ENCODE data around the gene SETD6.
"Not testable (repeated sequence)": the region's sequence is repeated elsewhere in the genome, so short reads cannot be mapped to it uniquely, and the experiment has no call there.

The SETD6 gene

GRCh38 chr16:58485184-58485887, 30.0 kb upstream of the SETD6 start:
- no peak for DNase-seq (ENCODE audit: low read depth in 2 of 2)
- TF ChIP-seq CTCF (IDR thresholded peaks at IDR 0.05; ENCODE audit: low read depth, low read length): no peak
- H3K4me3 ChIP-seq (replicated peaks in 1 of 2; ENCODE audit: low read depth in 2 of 2, low read length in 2 of 2): no peak overlapping the region

- no peak overlapping the region for H3K4me3 ChIP-seq (replicated peaks in 1 of 2; ENCODE audit: low read depth in 2 of 2, low read length in 2 of 2)
- DNase-seq (ENCODE audit: low read depth in 2 of 2): peak; percentile 79 to 80
- peak; percentile 92 for TF ChIP-seq CTCF (IDR thresholded peaks at IDR 0.05; ENCODE audit: low read depth, low read length)
These were observed 27.6 kb upstream of the SETD6 start for GRCh38 chr16:58487566-58488351.

GRCh38 chr16:58488531-58488930, 26.8 kb upstream of the SETD6 start:
- TF ChIP-seq CTCF (IDR thresholded peaks at IDR 0.05; ENCODE audit: low read depth, low read length): no peak
- H3K4me3 ChIP-seq (replicated peaks in 1 of 2; ENCODE audit: low read depth in 2 of 2, low read length in 2 of 2): no peak overlapping the region
- DNase-seq (ENCODE audit: low read depth in 2 of 2): no peak

- no peak for DNase-seq (ENCODE audit: low read depth in 2 of 2)
- no peak overlapping the region for H3K4me3 ChIP-seq (replicated peaks in 1 of 2; ENCODE audit: low read depth in 2 of 2, low read length in 2 of 2)
- no peak for TF ChIP-seq CTCF (IDR thresholded peaks at IDR 0.05; ENCODE audit: low read depth, low read length)
These were observed 25.3 kb upstream of the SETD6 start for GRCh38 chr16:58490065-58490464.

- H3K4me3 ChIP-seq (replicated peaks in 1 of 2; ENCODE audit: low read depth in 2 of 2, low read length in 2 of 2); DNase-seq (ENCODE audit: low read depth in 2 of 2): not testable (repeated sequence)
These were observed 24.8 kb upstream of the SETD6 start for GRCh38 chr16:58490539-58490938.

- H3K4me3 ChIP-seq (replicated peaks in 1 of 2; ENCODE audit: low read depth in 2 of 2, low read length in 2 of 2): no peak overlapping the region
- DNase-seq (ENCODE audit: low read depth in 2 of 2): no peak
- no peak for TF ChIP-seq CTCF (IDR thresholded peaks at IDR 0.05; ENCODE audit: low read depth, low read length)
These were observed 23.3 kb upstream of the SETD6 start for GRCh38 chr16:58492066-58492465.

- DNase-seq (ENCODE audit: low read depth in 2 of 2): no peak
- no peak overlapping the region for H3K4me3 ChIP-seq (replicated peaks in 1 of 2; ENCODE audit: low read depth in 2 of 2, low read length in 2 of 2)
- no peak for TF ChIP-seq CTCF (IDR thresholded peaks at IDR 0.05; ENCODE audit: low read depth, low read length)
These were observed 22.6 kb upstream of the SETD6 start for GRCh38 chr16:58492735-58493134.
